HFF-Myc (cell line): Measurements from ENCODE around the gene CD46.

ENCODE experiments used
- DNase-seq: peaks from one replicate; pipeline ENCODE4 v3.0.0-alpha.2; 2011; ENCODE audit warnings: low read depth; ENCODE audit errors: extremely low read depth
- H3K4me3 ChIP-seq: replicated peaks from 2 replicates; pipeline ENCODE4 v1.5.1; 2011; ENCODE audit warnings: low read depth, mild to moderate bottlenecking, control low read depth, low read length
- CTCF ChIP-seq: IDR thresholded peaks from 2 replicates; pipeline ENCODE4 v1.5.1; 2012; ENCODE audit warnings: mild to moderate bottlenecking, low read depth, low read length, control low read depth; ENCODE audit errors: missing control alignments

Gene CD46

GRCh38 chr1:207839083-207839413 is 87.2 kb downstream of the CD46 start:
- DNase-seq = no peak
- H3K4me3 ChIP-seq = no peak overlapping the region
- TF ChIP-seq CTCF = no peak

- no peak for DNase-seq
- no peak overlapping the region for H3K4me3 ChIP-seq
- TF ChIP-seq CTCF = no peak
Measured at GRCh38 chr1:207840380-207840779, 88.5 kb downstream of the CD46 start.

- no peak for DNase-seq
- H3K4me3 ChIP-seq = no peak overlapping the region
- no peak for TF ChIP-seq CTCF
Measured at GRCh38 chr1:207841293-207841692, 89.4 kb downstream of the CD46 start.

GRCh38 chr1:207841901-207842300 is 90.0 kb downstream of the CD46 start:
- no peak overlapping the region for H3K4me3 ChIP-seq
- TF ChIP-seq CTCF = no peak
- no peak for DNase-seq

GRCh38 chr1:207842506-207842905 is 90.7 kb downstream of the CD46 start:
- no peak overlapping the region for H3K4me3 ChIP-seq
- DNase-seq = no peak
- TF ChIP-seq CTCF = no peak

GRCh38 chr1:207844371-207844770 is 92.5 kb downstream of the CD46 start:
- TF ChIP-seq CTCF = no peak
- H3K4me3 ChIP-seq = no peak overlapping the region
- no peak for DNase-seq
